Adrenal gland (tissue), 12 donors: ENCODE results near the gene POLR1B. TPM values are rescaled to one million over a fixed set of nuclear protein-coding genes. Genes with fewer than 3 reads are reported as not detected.
A peak's percentile ranks its signal among the peaks of the same experiment; 100 is the strongest.

Experiments
- DNase-seq, 7 donors: peaks; one replicate each; pipeline ENCODE4 v3.0.0-alpha.2; 2019 to 2020
- H3K27ac ChIP-seq, 5 donors: fragments of 200-600 bp; sonication (generic) in 4 of 5; 1 replicate in 3 of 5; 2 replicates in 2 of 5; pipeline versions ENCODE4 v1.5.1 to v1.8.0; 2016 to 2020; ENCODE audit warnings: mild to moderate bottlenecking in 1 of 5
- H3K27me3 ChIP-seq: fragments of 200-600 bp; 2 replicates; pipeline ENCODE4 v1.8.0; 2021
- H3K36me3 ChIP-seq, 2 donors: fragments of 200-600 bp; replicated peaks in 1 of 2; 1 replicate in 1 of 2; 2 replicates in 1 of 2; pipeline versions ENCODE4 v1.5.1 to v1.8.0; 2018 to 2022
- H3K4me1 ChIP-seq, 2 donors: fragments of 200-600 bp; replicated peaks in 1 of 2; 1 replicate in 1 of 2; 2 replicates in 1 of 2; pipeline versions ENCODE4 v1.5.1 to v1.8.0; 2018 to 2021
- H3K4me3 ChIP-seq, 4 donors: fragments of 200-600 bp; sonication (generic) in 3 of 4; one replicate each; pipeline ENCODE4 v1.5.1; 2016 to 2018
- H3K9me3 ChIP-seq, 3 donors: fragments of 200-600 bp; sonication (generic) in 1 of 3; replicated peaks in 1 of 3; 1 replicate in 2 of 3; 2 replicates in 1 of 3; pipeline versions ENCODE4 v1.5.1 to v1.8.0; 2016 to 2021
- CTCF ChIP-seq, 6 experiments: fragments of 450-650 bp in 4 of 6; fragments of 200-600 bp in 2 of 6; sonication (generic) in 1 of 6; IDR thresholded peaks; 1 replicate in 5 of 6; 2 replicates in 1 of 6; pipeline versions ENCODE4 v1.5.1 to v1.8.0; 2016 to 2021; ENCODE audit warnings: antibody characterized with exemption in 6 of 6, mild to moderate bottlenecking in 2 of 6, moderate library complexity in 1 of 6
- POLR2A ChIP-seq, 2 donors: fragments of 450-650 bp; IDR thresholded peaks; one replicate each; pipeline ENCODE4 v1.6.1; 2017; ENCODE audit warnings: antibody characterized with exemption in 2 of 2, mild to moderate bottlenecking in 2 of 2, moderate library complexity in 1 of 2
- WGBS, 4 donors: extraction: QIAGEN DNeasy Blood & Tissue Kit in 2 of 4; methylation state at CpG; one replicate each; pipeline versions ENCODE4 v1.1.5 to v1.1.7; 2013 to 2017; 5-methylcytosine and 5-hydroxymethylcytosine counted together
- intact Hi-C, 2 donors: fragments of 100-400 bp; cut with DNase I; formaldehyde crosslinking; loops; one replicate each; pipeline versions ENCODE4 v1.14.1 to v1.15.0; 2022 to 2023
- polyA plus RNA-seq, 3 donors: library from polyadenylated mRNA; stranded (reverse); fragments of 200-250 nt in 2 of 3; fragments of 350-450 nt in 1 of 3; fragmentation: Illumina TruSeq in 1 of 3; extraction: RNeasy Lipid Tissue Mini Kit (QIAGEN cat#74804) in 1 of 3; gene quantifications; one replicate each; pipeline ENCODE4 v1.2.3, GENCODE V29; 2013 to 2014
- total RNA-seq, 9 donors: library from RNA; depleted of rRNA in 4 of 9; stranded (reverse); fragments of >200 nt in 4 of 9; fragments of 120-200 nt in 1 of 9; fragmentation: NEBNext Ultra II Directional in 1 of 9; extraction: Animal tissue kit (Norgen Biotek cat#: 25700) in 1 of 9; gene quantifications; one replicate each; pipeline versions ENCODE4 v1.1.0 to v1.2.4, GENCODE V29; 2013 to 2023
- donor health status: healthy with polysubstance abuse.
- donor health status: Bipolar disorder and iron deficiency.
- donor health status: DM: yes; HTN: yes; CAD: no.
- donor health status: DM: no; HTN: no; CAD: no.
- donor health status: DM: no; HTN: no; CAD: no.
- donor health status: DM: yes; HTN: yes; CAD: no.

POLR1B gene
- total and polyA plus RNA-seq, 12 donors = 4.2 to 30.3 (median 20.6) TPM

DNA sequence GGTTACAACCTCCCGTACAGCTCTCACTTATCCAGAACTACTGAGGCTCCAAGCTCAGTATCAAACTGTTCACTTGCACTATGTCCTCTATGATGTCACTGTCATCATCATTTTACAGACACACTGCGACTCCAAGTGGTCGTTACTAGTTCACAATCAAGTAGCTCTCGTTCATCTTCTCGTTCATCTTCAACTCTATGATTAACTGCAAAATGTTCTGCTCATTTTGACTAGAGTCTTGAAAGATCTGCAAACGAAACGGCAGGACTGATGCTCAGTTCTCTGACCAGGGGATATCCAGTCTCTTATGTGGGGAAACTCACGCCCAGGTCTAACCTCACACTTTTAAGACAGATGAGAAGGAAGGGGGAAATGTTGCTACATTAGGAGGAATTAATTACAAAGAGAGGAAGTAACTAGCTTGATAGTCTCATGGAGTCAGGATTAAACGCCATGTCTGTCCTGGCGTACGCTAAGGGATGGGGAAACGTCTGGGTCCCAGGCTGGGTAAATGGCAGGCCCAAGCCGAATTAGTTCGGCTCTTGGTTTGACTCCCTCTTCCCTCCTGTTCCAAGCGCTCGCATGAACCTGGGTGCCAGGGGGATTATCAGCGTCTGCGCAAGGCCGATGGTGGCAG, 41.4 kb downstream of the POLR1B start:
- Histone ChIP-seq H3K27me3 (no peaks in the 10 kb centered on the region), H3K36me3 (peaks cover 0 to 12% of the 10 kb centered on the region in 2 donors), H3K4me1 (peaks cover 6 to 24% of the 10 kb centered on the region in 2 donors), H3K27ac (peak overlapping the region; percentile 57 to 97 (median 96)), H3K4me3 (peak overlapping the region; percentile 10 to 77 (median 56)), H3K9me3 (no peaks in the 10 kb centered on the region)
- intact Hi-C loops = no loop called here
- TF ChIP-seq POLR2A (IDR thresholded peaks at IDR 0.05) (no peak), CTCF (IDR thresholded peaks at IDR 0.05) (no peak)
- WGBS, 4 donors = 34 to 45% (median 37%) methylated on average over 14 to 19 of the region's 19 CpGs
- DNase-seq = peak in 2 of 7 donors; percentile 8 to 53

- Histone ChIP-seq H3K27me3 (no peaks in the 10 kb centered on the region), H3K36me3 (peaks cover 0 to 12% of the 10 kb centered on the region in 2 donors), H3K4me3 (peak within 1 kb of the TSS; percentile 10 to 83 (median 71)), H3K4me1 (peaks cover 6 to 24% of the 10 kb centered on the region in 2 donors), H3K27ac (peak within 1 kb of the TSS; percentile 57 to 97 (median 96)), H3K9me3 (no peaks in the 10 kb centered on the region)
- peak; percentile 92 to 99 (median 98) for DNase-seq
- WGBS, 4 donors = 0 to 1% (median 0%) methylated on average over 24 to 54 of the region's 54 CpGs
- intact Hi-C loops = no loop called here
- TF ChIP-seq POLR2A (IDR thresholded peaks at IDR 0.05) (peak; percentile 58 to 79), CTCF (IDR thresholded peaks at IDR 0.05) (peak in 4 of 6 experiments; percentile 27 to 36 (median 29))
These were observed 42.0 kb downstream of the POLR1B start, which contains the start of gene CHCHD5 for GRCh38 chr2:112584134-112584890. Gene CHCHD5, plus strand, starts transcription at chr2:112584609. Its CDS starts 39 bp downstream, at chr2:112584648.

DNA sequence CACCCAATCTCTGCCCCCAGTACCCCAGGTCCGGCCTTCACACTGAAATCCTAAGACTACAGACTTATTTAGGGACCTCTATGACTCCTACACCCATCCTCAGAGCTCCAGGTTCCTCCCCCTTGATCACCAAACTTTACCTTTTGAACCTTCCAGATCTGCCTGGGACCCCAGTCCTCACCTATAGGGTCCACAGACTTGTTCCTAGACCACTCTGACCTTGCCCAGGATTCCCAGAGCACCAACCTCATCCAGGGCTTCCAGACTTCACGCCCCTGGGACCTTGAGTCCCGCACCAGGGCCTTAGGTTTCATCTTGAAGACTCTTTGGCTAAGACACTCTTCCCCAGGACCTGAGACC, 42.6 kb downstream of the POLR1B start:
- WGBS, 4 donors = 53 to 60% (median 60%) methylated on average over 3 of the region's 3 CpGs
- Histone ChIP-seq H3K27me3 (no peaks in the 10 kb centered on the region), H3K36me3 (peaks cover 0 to 12% of the 10 kb centered on the region in 2 donors), H3K4me1 (peaks cover 6 to 24% of the 10 kb centered on the region in 2 donors), H3K4me3 (peak overlapping the region; percentile 4 to 83 (median 71)), H3K27ac (peak overlapping the region; percentile 57 to 97 (median 96)), H3K9me3 (no peaks in the 10 kb centered on the region)
- DNase-seq = no peak
- intact Hi-C loops = no loop called here
- TF ChIP-seq CTCF (IDR thresholded peaks at IDR 0.05) (no peak), POLR2A (IDR thresholded peaks at IDR 0.05) (no peak)

GRCh38 chr2:112585400-112585799, 43.1 kb downstream of the POLR1B start:
- DNase-seq = peak in 2 of 7 donors; percentile 2 to 51
- WGBS, 4 donors = 94 to 100% (median 97%) methylated on average over 3 of the region's 3 CpGs
- H3K27me3 ChIP-seq = no peaks in the 10 kb centered on the region
- no peaks in the 10 kb centered on the region for H3K9me3 ChIP-seq
- H3K4me1 ChIP-seq = peaks cover 6 to 24% of the 10 kb centered on the region in 2 donors
- H3K4me3 ChIP-seq = peak overlapping the region in 1 of 4 donors; percentile 77
- intact Hi-C loops = no loop called here
- H3K27ac ChIP-seq = peak overlapping the region in 2 of 5 donors; percentile 96 to 97
- TF ChIP-seq POLR2A (IDR thresholded peaks at IDR 0.05) (no peak), CTCF (IDR thresholded peaks at IDR 0.05) (no peak)
- H3K36me3 ChIP-seq = peaks cover 0 to 12% of the 10 kb centered on the region in 2 donors
